IPS DF 4.7 (cell line): ENCODE measurements around the gene EIF5A.

Source experiments
- DNase-seq: peaks from one replicate; pipeline ENCODE4 v3.0.0-alpha.2; 2013; ENCODE audit warnings: low spot score; ENCODE audit errors: extremely low read depth

Gene EIF5A

GRCh38 chr17:7355053-7355452 lies 47.6 kb downstream of the EIF5A start, which contains the start of gene TMEM95:
TMEM95 (plus strand) TSS chr17:7355156; CDS start chr17:7355205, 49 bp downstream.
- DNase-seq, result no peak

GRCh38 chr17:7355573-7355972 lies 48.1 kb downstream of the EIF5A start:
- DNase-seq, result no peak

- DNase-seq, result peak; percentile 76
These were observed 48.7 kb downstream of the EIF5A start for GRCh38 chr17:7356072-7356549.

GRCh38 chr17:7356756-7357155 lies 49.3 kb downstream of the EIF5A start:
- DNase-seq, result no peak

- no peak for DNase-seq
These were observed 50.0 kb downstream of the EIF5A start for GRCh38 chr17:7357381-7357780.

GRCh38 chr17:7361906-7362305 lies 54.5 kb downstream of the EIF5A start:
- no peak for DNase-seq
